ENCODE results near the gene SNX1. TPM values are rescaled to one million over a fixed set of nuclear protein-coding genes. Genes with fewer than 3 reads are reported as not detected.
"Not testable (repeated sequence)": the region's sequence is repeated elsewhere in the genome, so short reads cannot be mapped to it uniquely, and the experiment has no call there.

SNX1 gene
- total RNA-seq, 1 experiment from 2014 or later: 36.7 TPM

DNA sequence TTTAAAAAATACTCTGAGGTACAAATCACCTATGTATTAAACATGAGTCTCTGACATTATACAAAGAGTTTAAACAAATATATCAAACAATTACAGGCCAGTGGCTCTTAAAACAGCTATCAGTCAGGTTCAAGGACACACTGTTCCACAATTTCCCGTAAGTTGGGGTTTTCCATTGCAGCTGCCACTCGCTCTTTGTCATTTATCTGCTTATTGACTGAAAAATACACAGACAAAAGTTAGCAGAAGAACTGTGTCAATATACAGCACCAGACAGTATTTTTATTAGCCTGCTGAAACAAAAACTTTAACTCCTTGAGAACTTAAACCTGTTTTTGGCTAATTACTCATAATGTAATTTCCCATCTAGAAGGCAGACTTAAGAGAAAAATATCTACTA is 23.0 kb upstream of the SNX1 start:
- no peak for DNase-seq (ENCODE audit: low spot score)

- DNase-seq (ENCODE audit: low spot score): not testable (repeated sequence)
These were observed 22.3 kb upstream of the SNX1 start for GRCh38 chr15:64073496-64073895.

DNA sequence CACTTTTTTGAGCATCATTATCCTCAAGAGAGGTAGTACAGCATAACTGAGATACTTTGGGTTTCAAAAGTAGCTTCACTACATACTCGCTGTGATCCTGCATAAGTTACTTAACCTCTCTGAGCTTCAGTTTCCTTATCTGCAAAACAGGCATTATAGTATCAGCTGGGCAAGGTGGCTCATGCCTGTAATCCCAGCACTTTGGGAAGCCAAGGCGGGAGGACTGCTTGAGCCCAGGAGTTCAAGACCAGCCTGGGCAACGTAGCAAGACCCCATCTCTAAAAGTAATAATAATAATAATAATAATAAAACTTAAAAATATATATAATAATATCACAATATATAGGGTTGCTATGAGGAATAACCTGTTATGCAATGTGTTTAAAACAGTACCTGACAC is 13.0 kb upstream of the SNX1 start:
- DNase-seq (ENCODE audit: low spot score): no peak

- DNase-seq (ENCODE audit: low spot score): no peak
These were observed 6.1 kb upstream of the SNX1 start for GRCh38 chr15:64089543-64090280.

GRCh38 chr15:64090527-64090926 is 5.3 kb upstream of the SNX1 start:
- no peak for DNase-seq (ENCODE audit: low spot score)

- no peak for DNase-seq (ENCODE audit: low spot score)
These were observed 3.5 kb upstream of the SNX1 start for GRCh38 chr15:64092075-64092820.

DNA sequence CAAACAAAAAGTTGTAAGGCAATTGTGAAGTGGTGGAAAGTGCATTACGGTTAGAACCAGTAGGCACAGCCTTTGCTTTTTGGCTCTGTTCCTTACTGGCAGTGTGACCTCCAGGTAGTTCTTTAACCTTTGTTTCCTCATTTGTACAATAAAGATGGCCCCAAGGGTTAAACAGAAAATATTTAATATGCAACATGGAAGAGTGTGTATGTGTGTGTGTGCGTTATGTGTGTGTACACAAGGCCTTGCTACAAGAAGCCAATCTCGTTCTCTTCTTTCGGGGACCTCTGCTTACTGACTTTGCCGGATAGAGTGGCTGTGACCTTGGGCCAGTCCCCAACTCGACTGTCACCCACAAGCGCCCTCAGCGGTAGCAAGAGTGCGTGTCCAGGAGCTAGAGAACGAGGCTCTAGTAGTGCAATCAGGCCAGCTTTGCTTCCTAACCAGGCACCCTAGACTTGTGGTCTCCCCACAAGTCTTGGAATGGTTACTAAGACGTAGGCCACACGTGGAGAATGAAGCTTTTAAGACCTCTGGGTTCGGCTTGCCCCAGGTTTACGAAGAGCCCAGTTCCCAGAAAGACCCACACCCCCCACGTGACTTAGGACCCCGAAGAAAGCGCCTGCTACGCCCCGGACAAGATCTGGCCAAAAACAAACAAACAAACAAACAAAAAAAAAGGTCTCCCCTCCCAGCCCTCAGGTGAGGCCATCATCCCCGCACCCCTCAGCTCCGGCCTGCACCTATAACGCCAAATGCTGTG is 2.7 kb upstream of the SNX1 start:
- peak; percentile 36 for DNase-seq (ENCODE audit: low spot score)

GRCh38 chr15:64093627-64094417 is 2.0 kb upstream of the SNX1 start, which contains the start of gene CIAO2A:
Gene CIAO2A (minus strand): TSS chr15:64093838. CDS start chr15:64093768, 70 bp downstream.
- DNase-seq (ENCODE audit: low spot score): peak; percentile 99

DNA sequence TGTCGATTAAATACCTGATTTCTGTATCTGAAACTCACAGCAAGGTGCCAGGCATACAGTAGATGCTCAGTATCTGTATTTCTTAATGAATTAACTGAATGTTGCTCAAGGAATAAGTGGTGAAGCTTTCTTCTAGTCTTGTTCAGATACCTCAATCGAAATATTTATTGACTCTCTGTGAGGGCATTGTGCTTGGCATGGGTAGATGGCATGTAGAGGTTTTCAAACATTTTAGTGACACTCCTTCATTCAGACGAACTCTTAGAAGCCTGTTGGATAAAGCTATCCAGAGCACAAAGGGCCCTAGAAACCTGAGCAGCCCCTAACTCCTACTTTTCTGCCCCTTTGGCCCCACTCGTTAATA is 369 bp upstream of the SNX1 start:
- no peak for DNase-seq (ENCODE audit: low spot score)

GRCh38 chr15:64096668-64097384 is 1.0 kb downstream of the SNX1 start:
- peak; percentile 19 for DNase-seq (ENCODE audit: low spot score)

DNA sequence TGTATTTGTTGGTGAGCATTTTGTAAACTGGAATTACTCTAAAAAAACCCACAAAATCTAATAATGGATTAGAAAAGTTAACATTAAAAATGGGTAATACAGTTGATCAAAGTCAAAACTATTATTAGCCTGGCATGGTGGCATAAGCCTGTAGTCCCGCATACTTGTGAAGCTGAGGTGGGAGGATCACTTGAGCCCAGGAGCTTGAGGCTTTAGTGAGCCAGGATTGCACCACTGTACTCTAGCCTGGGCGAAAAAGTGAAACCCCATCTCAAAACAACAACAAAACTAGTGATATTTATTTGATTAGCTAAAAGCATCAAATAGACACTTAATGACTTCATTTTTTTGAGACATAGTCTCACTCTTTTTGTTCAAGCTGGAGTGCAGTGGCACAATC is 3.6 kb downstream of the SNX1 start:
- DNase-seq (ENCODE audit: low spot score): no peak

DNA sequence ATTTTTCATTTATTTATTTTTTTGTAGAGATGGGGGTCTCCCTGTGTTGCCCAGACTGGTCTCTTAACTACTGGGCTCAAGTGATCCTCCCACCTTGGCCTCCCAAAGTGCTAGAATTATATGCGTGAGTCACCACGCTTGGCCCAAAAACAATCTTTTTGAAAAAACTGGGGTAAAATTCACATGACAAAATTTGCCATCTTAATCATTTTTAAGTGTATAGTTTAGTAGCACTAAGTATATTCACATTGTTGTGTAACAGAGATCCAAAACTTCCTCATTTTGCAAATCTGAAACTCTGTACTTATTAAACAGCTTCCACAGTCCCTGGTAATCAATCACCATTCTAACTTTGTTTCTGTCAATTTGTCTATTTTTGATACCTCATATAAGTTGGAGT is 5.2 kb downstream of the SNX1 start:
- DNase-seq (ENCODE audit: low spot score): no peak

- no peak for DNase-seq (ENCODE audit: low spot score)
These were observed 6.7 kb downstream of the SNX1 start for GRCh38 chr15:64102497-64102896.

GRCh38 chr15:64105113-64105704 is 9.4 kb downstream of the SNX1 start:
- DNase-seq (ENCODE audit: low spot score): no peak

DNA sequence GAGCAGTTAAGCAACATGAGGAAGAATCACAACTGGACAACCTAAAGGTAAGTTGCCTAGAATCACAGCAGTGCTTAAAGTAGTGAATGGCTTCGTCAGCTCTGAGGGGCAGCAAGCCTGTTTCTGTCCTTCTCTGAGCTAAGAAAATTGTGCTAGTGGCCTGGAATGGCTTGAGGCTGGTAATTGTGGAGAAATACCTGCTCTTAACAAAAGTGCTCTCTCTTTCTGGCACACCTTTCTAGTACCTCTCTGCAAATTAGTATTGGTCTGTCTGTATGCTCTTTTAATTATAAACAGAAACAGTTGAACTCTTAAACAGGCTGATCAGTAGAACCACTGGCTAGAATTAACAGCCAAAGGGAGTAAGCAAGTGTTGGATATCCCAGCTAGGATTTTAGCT is 11.6 kb downstream of the SNX1 start:
- no peak for DNase-seq (ENCODE audit: low spot score)

GRCh38 chr15:64110108-64110701 is 14.4 kb downstream of the SNX1 start:
- not testable (repeated sequence) for DNase-seq (ENCODE audit: low spot score)

DNA sequence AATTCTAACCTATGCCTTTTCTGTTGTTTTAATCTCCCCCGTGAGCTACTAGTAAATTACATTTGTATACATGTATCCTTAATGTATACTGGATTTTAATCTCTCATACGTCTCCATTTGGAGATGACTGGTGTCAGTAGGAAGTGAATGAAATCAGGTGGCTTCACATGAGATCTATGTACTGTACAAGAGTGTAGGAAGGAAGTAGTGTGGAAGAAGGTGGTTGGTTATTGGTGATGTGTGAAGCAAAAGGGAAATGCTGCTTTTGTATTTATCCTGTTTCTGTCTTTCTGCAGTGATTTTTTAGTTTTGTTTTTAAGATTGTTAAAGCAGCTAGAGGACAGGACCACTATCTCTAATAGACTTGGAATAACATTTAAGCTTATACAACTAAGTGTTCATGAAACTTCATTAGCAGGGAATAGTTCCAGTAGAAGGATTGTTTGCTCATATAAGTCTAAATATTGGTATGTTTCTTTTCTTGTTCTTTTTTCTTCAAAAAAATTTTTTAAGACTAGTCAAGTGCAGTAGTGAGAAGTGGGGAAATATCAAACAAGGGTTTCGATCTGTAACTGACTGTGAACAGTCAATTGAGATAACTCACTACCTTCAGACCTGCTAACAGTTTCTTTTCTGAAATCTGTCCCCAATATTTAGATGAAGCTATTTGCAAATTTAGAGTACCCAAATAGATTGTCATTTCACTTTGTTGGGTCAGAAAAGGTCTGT is 15.3 kb downstream of the SNX1 start:
- DNase-seq (ENCODE audit: low spot score): no peak

DNA sequence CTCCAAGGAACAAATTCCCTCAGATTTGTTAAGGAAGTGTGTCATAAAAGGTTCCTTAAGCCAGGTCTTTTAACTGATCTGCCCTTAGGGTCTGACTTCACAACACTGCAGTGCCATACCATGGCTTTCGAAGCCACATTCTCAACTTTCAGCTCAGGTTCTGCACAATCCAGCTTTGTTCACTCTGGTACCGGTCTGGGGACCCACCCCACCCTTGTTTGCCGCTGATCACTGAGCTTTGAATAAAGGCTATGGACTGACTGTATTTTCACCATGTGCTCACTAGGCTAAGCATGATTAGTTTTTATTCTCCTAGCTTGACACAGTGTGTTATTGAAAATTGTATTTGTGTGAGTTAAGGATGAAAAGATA is 15.9 kb downstream of the SNX1 start:
- no peak for DNase-seq (ENCODE audit: low spot score)

DNA sequence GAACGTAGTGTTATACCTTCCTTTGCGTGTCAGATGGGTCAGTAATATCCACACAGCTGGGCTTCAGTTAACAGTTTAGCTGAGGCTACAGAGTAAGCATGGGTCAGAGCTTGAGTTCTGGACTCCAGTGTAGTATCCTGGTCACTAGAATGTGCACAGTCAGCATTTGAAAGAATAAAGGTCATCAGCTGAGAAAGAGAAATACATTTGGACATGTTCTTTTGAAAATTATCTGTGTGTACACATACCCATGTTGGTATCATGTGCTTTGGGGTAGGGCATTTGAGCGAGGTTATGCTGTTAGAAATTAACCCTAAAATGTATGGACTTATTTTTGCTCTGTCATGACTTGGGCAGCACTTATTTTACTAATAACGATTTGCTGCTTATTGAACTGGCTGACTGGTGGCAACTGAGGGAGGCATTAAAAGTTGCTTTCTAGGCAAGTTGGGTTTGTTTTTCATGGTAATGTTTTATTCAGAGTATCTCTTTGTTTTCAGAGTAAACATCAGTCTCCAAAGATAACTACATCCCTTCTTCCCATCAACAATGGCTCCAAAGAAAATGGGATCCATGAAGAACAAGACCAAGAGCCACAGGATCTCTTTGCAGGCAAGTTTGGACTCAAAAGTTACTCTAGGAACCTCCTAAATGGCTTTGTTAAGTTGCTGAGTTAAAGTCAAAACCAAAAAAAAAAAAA is 16.4 kb downstream of the SNX1 start:
- no peak for DNase-seq (ENCODE audit: low spot score)
